MM.1S (cell line): Measurements from ENCODE around the gene ZC3H7B.

Source experiments
- EZH2 ChIP-seq: fragments of 300-600 bp; sonication (generic); optimal IDR thresholded peaks from 2 replicates; pipeline ENCODE3; 2017; ENCODE audit warnings: low read depth, mild to moderate bottlenecking, antibody characterized with exemption, low read length, mixed read lengths
- TF ChIP-seq, protein P1 (sequence below): fragments of 300-600 bp; sonication (generic); IDR thresholded peaks from 2 replicates; pipeline ENCODE4 v1.5.1; 2016; ENCODE audit warnings: antibody characterized with exemption, low read length, mixed read lengths

DNA sequence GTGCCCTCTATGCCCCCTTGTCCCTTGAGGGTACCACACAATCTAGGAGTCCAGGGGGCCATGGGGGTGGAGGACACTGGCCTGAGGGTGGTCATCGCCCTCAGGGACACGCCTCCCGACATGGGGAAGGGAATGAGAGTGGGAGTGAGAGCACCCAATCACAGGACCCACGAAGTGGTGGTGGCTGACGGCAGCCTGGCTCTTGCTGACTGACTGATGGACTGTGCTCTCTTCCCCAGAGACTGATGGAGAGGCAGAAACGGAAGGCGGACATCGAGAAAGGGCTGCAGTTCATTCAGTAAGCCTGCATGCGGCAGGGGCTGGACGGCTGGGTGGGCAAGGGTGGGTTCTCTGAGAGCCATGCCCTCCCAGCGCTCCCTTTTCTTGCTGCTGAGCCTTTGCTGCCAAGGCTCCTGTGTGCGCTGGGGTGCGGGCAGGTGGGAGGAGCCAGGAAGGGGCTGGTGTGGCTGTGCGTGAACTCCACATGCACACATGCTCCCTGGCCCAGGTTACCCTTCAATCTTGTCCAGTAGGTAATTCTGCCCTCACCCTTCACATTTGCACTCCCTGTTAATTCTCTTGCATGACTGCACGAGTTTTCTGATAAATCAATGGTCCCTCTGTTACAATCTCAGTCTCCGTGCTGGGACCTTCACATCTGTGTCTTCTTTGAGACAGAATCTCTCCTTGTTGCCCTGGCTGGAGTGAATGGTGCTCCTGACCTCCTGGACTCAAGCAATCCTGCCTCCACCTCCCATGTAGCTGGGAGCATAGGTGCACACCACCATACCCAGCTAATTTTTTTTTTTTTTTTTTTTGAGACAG, 19.3 kb downstream of the ZC3H7B start:
- TF ChIP-seq EZH2, result no peak
- TF ChIP-seq, protein P1, sequence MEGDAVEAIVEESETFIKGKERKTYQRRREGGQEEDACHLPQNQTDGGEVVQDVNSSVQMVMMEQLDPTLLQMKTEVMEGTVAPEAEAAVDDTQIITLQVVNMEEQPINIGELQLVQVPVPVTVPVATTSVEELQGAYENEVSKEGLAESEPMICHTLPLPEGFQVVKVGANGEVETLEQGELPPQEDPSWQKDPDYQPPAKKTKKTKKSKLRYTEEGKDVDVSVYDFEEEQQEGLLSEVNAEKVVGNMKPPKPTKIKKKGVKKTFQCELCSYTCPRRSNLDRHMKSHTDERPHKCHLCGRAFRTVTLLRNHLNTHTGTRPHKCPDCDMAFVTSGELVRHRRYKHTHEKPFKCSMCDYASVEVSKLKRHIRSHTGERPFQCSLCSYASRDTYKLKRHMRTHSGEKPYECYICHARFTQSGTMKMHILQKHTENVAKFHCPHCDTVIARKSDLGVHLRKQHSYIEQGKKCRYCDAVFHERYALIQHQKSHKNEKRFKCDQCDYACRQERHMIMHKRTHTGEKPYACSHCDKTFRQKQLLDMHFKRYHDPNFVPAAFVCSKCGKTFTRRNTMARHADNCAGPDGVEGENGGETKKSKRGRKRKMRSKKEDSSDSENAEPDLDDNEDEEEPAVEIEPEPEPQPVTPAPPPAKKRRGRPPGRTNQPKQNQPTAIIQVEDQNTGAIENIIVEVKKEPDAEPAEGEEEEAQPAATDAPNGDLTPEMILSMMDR, result no peak
